Astrocyte (in vitro differentiated cells and primary cell): ENCODE measurements around the gene POC1B. TPM values are rescaled to one million over a fixed set of nuclear protein-coding genes. Genes with fewer than 3 reads are reported as not detected.

Experiments
- DNase-seq: peaks from one replicate; pipeline ENCODE4 v3.0.0-alpha.2; 2010; ENCODE audit warnings: low read depth
- FAIRE-seq: peaks from 2 replicates; lab custom pipeline; 2011; peaks lifted over from hg19 to GRCh38; lab: Jason Lieb, UNC
- H2AFZ ChIP-seq: 2 replicates; pipeline ENCODE4 v1.6.0; 2012; ENCODE audit warnings: low read depth, low read length, inconsistent platforms
- H3K27ac ChIP-seq: 2 replicates; pipeline ENCODE4 v1.5.1; 2011; ENCODE audit warnings: low read depth, low read length, inconsistent platforms
- H3K27me3 ChIP-seq: 2 replicates; pipeline ENCODE4 v1.6.0; 2011; ENCODE audit warnings: low read length, inconsistent platforms; ENCODE audit not compliant: insufficient read depth
- H3K36me3 ChIP-seq: 2 replicates; pipeline ENCODE4 v1.5.1; 2011; ENCODE audit warnings: low read length, inconsistent platforms; ENCODE audit not compliant: insufficient read depth
- H3K4me1 ChIP-seq: 2 replicates; pipeline ENCODE4 v1.5.1; 2011; ENCODE audit warnings: low read length, inconsistent platforms; ENCODE audit not compliant: insufficient read depth
- H3K4me2 ChIP-seq: 2 replicates; pipeline ENCODE4 v1.6.0; 2012; ENCODE audit warnings: low read length, inconsistent platforms
- H3K4me3 ChIP-seq: 2 replicates; pipeline ENCODE4 v1.5.1; 2011; ENCODE audit warnings: low read depth, mild to moderate bottlenecking, low read length, inconsistent platforms; ENCODE audit not compliant: insufficient read depth
- H3K79me2 ChIP-seq: 2 replicates; pipeline ENCODE4 v1.6.0; 2012; ENCODE audit warnings: mild to moderate bottlenecking, low read length, inconsistent platforms; ENCODE audit not compliant: insufficient read depth
- H3K9ac ChIP-seq: 2 replicates; pipeline ENCODE4 v1.6.0; 2012; ENCODE audit warnings: mild to moderate bottlenecking, low read length, inconsistent platforms
- H3K9me3 ChIP-seq: 2 replicates; pipeline ENCODE4 v1.5.1; 2012; ENCODE audit warnings: low read depth, mild to moderate bottlenecking, low read length, inconsistent platforms; ENCODE audit not compliant: insufficient read depth
- H4K20me1 ChIP-seq: 2 replicates; pipeline ENCODE4 v1.6.0; 2012; ENCODE audit warnings: low read length, inconsistent platforms; ENCODE audit not compliant: insufficient read depth
- H3K27ac Mint-ChIP-seq: one replicate; pipeline ENCODE4 v1.8.0; 2021; ENCODE audit warnings: mild to moderate bottlenecking, mixed read lengths; ENCODE audit not compliant: unreplicated experiment
- H3K27me3 Mint-ChIP-seq: one replicate; pipeline ENCODE4 v1.8.0; 2021; ENCODE audit warnings: low read depth, mixed read lengths; ENCODE audit not compliant: unreplicated experiment
- H3K36me3 Mint-ChIP-seq: one replicate; pipeline ENCODE4 v1.8.0; 2021; ENCODE audit warnings: low read depth, mixed read lengths; ENCODE audit not compliant: unreplicated experiment
- H3K4me1 Mint-ChIP-seq: one replicate; pipeline ENCODE4 v1.8.0; 2021; ENCODE audit warnings: low read depth, mixed read lengths; ENCODE audit not compliant: unreplicated experiment
- H3K4me3 Mint-ChIP-seq: one replicate; pipeline ENCODE4 v1.8.0; 2021; ENCODE audit warnings: mild to moderate bottlenecking, moderate library complexity, mixed read lengths; ENCODE audit not compliant: unreplicated experiment
- H3K9me3 Mint-ChIP-seq: one replicate; pipeline ENCODE4 v1.8.0; 2021; ENCODE audit warnings: mild to moderate bottlenecking, mixed read lengths; ENCODE audit not compliant: unreplicated experiment
- CTCF ChIP-seq: IDR thresholded peaks from 2 replicates; pipeline ENCODE4 v1.5.1; 2011; ENCODE audit warnings: low read depth, mild to moderate bottlenecking, inconsistent platforms, low read length, moderate library complexity; ENCODE audit not compliant: insufficient read depth
- EZH2 ChIP-seq: IDR thresholded peaks from 2 replicates; pipeline ENCODE4 v1.6.1; 2012; ENCODE audit warnings: mild to moderate bottlenecking, low read length, inconsistent platforms; ENCODE audit not compliant: insufficient read depth
- total RNA-seq: library from RNA; stranded (reverse); gene quantifications from 2 replicates; pipeline ENCODE4 v1.2.1, GENCODE V29; 2021

The POC1B gene
- total RNA-seq, 1 donor from 2014 or later = 10.6 TPM

- FAIRE-seq (no peak), DNase-seq (peak; percentile 15)
- Histone ChIP-seq H3K4me3 (no peak overlapping the region), H3K4me1 (no peaks in the 10 kb centered on the region), H4K20me1 (no peaks in the 10 kb centered on the region), H2AFZ (no peak overlapping the region), H3K4me2 (no peak overlapping the region), H3K79me2 (no peaks in the 10 kb centered on the region), H3K36me3 (no peaks in the 10 kb centered on the region), H3K9me3 (no peaks in the 10 kb centered on the region), H3K9ac (no peak overlapping the region), H3K27me3 (no peaks in the 10 kb centered on the region), H3K27ac (no peak overlapping the region)
- Mint-ChIP-seq H3K4me1 (peaks cover 6% of the 10 kb centered on the region), H3K27me3 (peaks cover 3% of the 10 kb centered on the region), H3K9me3 (peaks cover 3% of the 10 kb centered on the region), H3K4me3 (no peak overlapping the region), H3K27ac (no peak overlapping the region), H3K36me3 (peaks cover 2% of the 10 kb centered on the region)
- TF ChIP-seq EZH2 (no peak), CTCF (no peak)
These were observed 31.1 kb upstream of the POC1B start for GRCh38 chr12:89556976-89557375.

- Histone ChIP-seq H3K79me2 (no peaks in the 10 kb centered on the region), H3K9me3 (no peaks in the 10 kb centered on the region), H2AFZ (no peak overlapping the region), H3K4me1 (no peaks in the 10 kb centered on the region), H3K36me3 (no peaks in the 10 kb centered on the region), H3K9ac (no peak overlapping the region), H3K27ac (no peak overlapping the region), H3K27me3 (no peaks in the 10 kb centered on the region), H4K20me1 (no peaks in the 10 kb centered on the region), H3K4me2 (no peak overlapping the region), H3K4me3 (no peak overlapping the region)
- peak; percentile 34 for DNase-seq
- Mint-ChIP-seq H3K36me3 (peaks cover 2% of the 10 kb centered on the region), H3K27ac (no peak overlapping the region), H3K4me1 (peaks cover 13% of the 10 kb centered on the region), H3K4me3 (no peak overlapping the region), H3K9me3 (peaks cover 3% of the 10 kb centered on the region), H3K27me3 (no peaks in the 10 kb centered on the region)
- FAIRE-seq = peak; percentile 66
- no peak for TF ChIP-seq EZH2
- no peak for TF ChIP-seq CTCF
These were observed 26.5 kb upstream of the POC1B start for GRCh38 chr12:89552376-89552775.

- no peaks in the 10 kb centered on the region for H3K27me3 ChIP-seq
- no peak overlapping the region for H3K4me3 ChIP-seq
- H3K27me3 Mint-ChIP-seq = no peaks in the 10 kb centered on the region
- no peak for FAIRE-seq
- H3K27ac Mint-ChIP-seq = no peak overlapping the region
- no peaks in the 10 kb centered on the region for H3K79me2 ChIP-seq
- H3K9me3 Mint-ChIP-seq = peaks cover 3% of the 10 kb centered on the region
- H3K4me2 ChIP-seq = no peak overlapping the region
- TF ChIP-seq EZH2 (no peak), CTCF (no peak)
- no peaks in the 10 kb centered on the region for H3K4me1 ChIP-seq
- H3K4me1 Mint-ChIP-seq = peaks cover 17% of the 10 kb centered on the region
- no peaks in the 10 kb centered on the region for H3K9me3 ChIP-seq
- H3K27ac ChIP-seq = no peak overlapping the region
- H3K9ac ChIP-seq = no peak overlapping the region
- H3K36me3 Mint-ChIP-seq = peaks cover 2% of the 10 kb centered on the region
- no peak for DNase-seq
- no peak overlapping the region for H3K4me3 Mint-ChIP-seq
- no peaks in the 10 kb centered on the region for H3K36me3 ChIP-seq
- no peak overlapping the region for H2AFZ ChIP-seq
- no peaks in the 10 kb centered on the region for H4K20me1 ChIP-seq
These were observed 25.9 kb upstream of the POC1B start for GRCh38 chr12:89551747-89552146.
